ENCODE data around the gene ROR1.
A peak's percentile ranks its signal among the peaks of the same experiment; 100 is the strongest.

Gene ROR1

DNA sequence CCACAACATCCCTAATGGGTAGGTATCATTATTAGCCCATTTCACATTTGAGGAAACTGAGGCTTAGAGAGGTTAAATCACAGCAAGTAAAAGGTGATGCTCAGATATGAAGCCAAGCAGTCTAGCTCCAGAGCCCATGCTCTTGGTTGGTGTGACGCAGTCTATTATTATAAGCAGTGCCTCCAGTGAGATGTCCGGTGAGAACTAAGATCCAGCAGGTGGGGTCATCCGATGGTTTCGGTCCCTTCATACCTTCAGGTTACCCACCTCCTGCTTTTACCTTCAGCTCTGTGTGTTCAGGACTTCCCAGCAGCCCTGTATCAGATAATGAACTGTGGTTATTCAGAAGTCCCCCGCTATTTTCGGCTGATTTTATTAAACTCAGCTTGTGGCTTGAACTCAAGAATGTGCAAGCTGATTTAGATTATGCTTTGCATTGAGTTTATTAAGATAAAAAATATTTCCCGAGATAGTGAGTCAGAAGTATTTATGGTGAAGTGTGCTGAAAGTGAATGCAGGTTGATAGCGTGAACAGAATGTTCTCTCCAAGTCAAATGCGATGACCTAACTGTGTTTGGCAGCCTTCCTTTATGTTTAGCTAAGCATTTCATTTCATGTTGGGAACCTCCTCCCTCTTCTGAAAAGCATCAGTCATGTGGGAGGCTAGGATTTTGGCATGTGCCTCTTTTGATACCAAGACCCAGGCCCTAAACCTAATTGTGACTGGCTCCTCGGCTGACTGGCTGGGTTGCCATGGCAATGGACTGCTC is 268.7 kb downstream of the ROR1 start:
- Histone ChIP-seq H3K4me3 (ENCODE audit: low read length) (no peak overlapping the region), H3K27me3 (ENCODE audit: control insufficient read depth, insufficient read depth, low read length) (no peaks in the 10 kb centered on the region), H3K9ac (ENCODE audit: low read length) (peak overlapping the region; percentile 20), H3K9me3 (ENCODE audit: control insufficient read depth, low read length) (no peaks in the 10 kb centered on the region), H3K36me3 (ENCODE audit: control insufficient read depth, insufficient read depth, low read length) (no peaks in the 10 kb centered on the region), H3K4me1 (ENCODE audit: control insufficient read depth, insufficient read depth, low read length) (peaks cover 24% of the 10 kb centered on the region)

DNA sequence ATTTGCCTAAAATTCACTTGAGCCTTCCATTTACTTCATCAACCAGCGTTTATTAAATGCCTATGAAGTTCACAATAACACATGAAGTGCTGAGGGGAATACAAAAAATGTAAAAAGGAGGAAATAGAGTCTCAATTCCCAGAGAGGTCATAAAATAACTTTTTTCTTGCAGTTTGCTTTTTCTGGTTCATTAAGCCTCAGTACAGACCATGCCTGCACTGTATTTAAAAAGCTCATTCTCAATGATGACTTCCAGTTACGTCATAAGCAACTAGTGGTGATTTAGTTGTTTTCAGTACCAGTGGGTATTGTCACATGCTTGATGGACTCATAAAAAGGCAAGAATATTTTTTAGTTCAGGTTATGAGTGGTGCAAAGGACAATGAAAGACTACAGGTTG is 269.5 kb downstream of the ROR1 start:
- Histone ChIP-seq H3K36me3 (ENCODE audit: control insufficient read depth, insufficient read depth, low read length) (no peaks in the 10 kb centered on the region), H3K9ac (ENCODE audit: low read length) (no peak overlapping the region), H3K4me1 (ENCODE audit: control insufficient read depth, insufficient read depth, low read length) (peaks cover 24% of the 10 kb centered on the region), H3K4me3 (ENCODE audit: low read length) (no peak overlapping the region), H3K27me3 (ENCODE audit: control insufficient read depth, insufficient read depth, low read length) (no peaks in the 10 kb centered on the region), H3K9me3 (ENCODE audit: control insufficient read depth, low read length) (no peaks in the 10 kb centered on the region)

DNA sequence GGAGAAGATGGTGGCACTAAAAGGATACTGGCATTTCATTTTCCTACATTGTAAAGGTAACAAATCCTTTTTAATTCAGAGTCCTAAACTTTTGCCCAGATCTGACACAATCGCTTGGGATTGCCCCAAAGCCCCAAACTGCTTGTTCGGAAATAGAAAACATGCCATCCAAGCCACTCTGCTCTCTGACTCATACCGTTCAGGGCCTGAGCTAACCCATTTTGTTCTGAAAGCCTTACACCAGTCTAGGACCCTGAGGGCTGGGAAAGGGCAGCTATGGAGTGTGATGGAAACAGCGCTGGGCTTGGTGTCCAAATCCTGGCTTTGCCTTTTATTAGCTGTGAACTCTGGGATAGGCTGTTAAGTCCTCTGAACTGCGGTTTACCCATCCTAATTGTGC is 270.2 kb downstream of the ROR1 start:
- H3K4me1 ChIP-seq (ENCODE audit: control insufficient read depth, insufficient read depth, low read length) = peaks cover 24% of the 10 kb centered on the region

DNA sequence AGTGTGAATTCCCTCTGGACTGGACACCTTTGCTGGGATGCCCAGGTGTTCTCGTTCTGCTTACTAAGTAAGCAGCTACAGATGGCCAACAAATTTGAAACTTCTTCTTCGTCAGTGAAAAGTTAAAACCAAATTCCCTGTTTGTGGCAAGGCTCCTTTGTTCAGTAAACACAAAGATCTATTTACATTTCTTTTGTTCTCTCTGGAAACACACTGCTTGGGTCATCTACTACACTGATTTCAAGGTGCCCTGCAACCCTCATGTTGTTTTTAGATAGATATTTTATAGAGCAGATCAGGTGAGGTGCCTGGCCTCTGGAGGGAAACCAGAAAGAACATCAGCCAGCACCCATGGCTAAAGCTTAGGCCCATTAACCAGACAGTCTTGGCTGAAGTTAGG is 272.4 kb downstream of the ROR1 start:
- no peaks in the 10 kb centered on the region for H3K27me3 ChIP-seq (ENCODE audit: control insufficient read depth, insufficient read depth, low read length)
- H3K36me3 ChIP-seq (ENCODE audit: control insufficient read depth, insufficient read depth, low read length) = no peaks in the 10 kb centered on the region
- H3K9me3 ChIP-seq (ENCODE audit: control insufficient read depth, low read length) = no peaks in the 10 kb centered on the region
- H3K4me1 ChIP-seq (ENCODE audit: control insufficient read depth, insufficient read depth, low read length) = peaks cover 19% of the 10 kb centered on the region
- no peak overlapping the region for H3K4me3 ChIP-seq (ENCODE audit: low read length)
- no peak overlapping the region for H3K9ac ChIP-seq (ENCODE audit: low read length)

More for the DNA sequence above, 270.2 kb downstream of the ROR1 start:
- Histone ChIP-seq H3K9me3 (ENCODE audit: control insufficient read depth, low read length) (no peaks in the 10 kb centered on the region), H3K27me3 (ENCODE audit: control insufficient read depth, insufficient read depth, low read length) (no peaks in the 10 kb centered on the region), H3K36me3 (ENCODE audit: control insufficient read depth, insufficient read depth, low read length) (no peaks in the 10 kb centered on the region), H3K4me3 (ENCODE audit: low read length) (no peak overlapping the region), H3K9ac (ENCODE audit: low read length) (no peak overlapping the region)

DNA sequence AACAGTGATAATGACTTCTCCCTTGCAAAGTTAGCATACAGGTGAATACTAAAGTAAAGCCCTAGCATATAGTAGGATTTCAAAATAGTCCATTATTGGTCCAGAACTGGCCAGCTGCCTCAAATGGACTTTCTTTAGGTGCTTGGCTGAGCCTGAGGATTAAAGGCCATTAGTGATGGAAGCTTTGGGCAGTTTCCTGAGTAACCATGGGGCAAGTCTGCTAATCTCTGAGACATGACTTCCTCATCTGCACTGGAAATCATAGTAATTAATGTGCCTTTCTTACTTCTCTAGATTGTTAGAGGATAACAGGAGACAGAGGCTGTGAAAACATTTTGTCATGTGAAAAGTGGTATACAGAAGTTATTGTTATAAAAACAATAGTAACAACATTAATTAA is 273.1 kb downstream of the ROR1 start:
- Histone ChIP-seq H3K36me3 (ENCODE audit: control insufficient read depth, insufficient read depth, low read length) (no peaks in the 10 kb centered on the region), H3K9me3 (ENCODE audit: control insufficient read depth, low read length) (no peaks in the 10 kb centered on the region), H3K4me3 (ENCODE audit: low read length) (no peak overlapping the region), H3K27me3 (ENCODE audit: control insufficient read depth, insufficient read depth, low read length) (no peaks in the 10 kb centered on the region), H3K9ac (ENCODE audit: low read length) (no peak overlapping the region), H3K4me1 (ENCODE audit: control insufficient read depth, insufficient read depth, low read length) (peaks cover 13% of the 10 kb centered on the region)

DNA sequence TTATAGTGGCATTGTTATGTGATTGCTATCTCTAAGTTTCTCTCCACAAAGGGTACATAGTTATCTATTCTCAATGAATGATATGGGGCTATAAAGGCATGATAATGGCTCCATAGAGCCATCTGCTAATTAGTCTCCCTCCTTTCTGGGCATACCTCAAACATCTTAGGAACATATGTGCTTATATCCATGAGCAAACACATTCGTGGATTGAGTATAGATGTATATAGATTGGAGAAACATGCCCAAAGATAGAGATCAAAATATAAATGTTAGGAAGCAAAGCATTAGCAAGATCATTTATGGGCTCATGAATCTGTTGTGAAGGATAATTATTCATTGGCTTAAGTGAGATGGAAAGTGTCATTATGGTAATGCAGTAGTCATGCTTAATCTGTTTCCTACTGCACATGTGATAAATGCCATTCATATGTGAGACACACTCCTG is 273.8 kb downstream of the ROR1 start:
- H3K4me3 ChIP-seq (ENCODE audit: low read length) = no peak overlapping the region
- no peaks in the 10 kb centered on the region for H3K27me3 ChIP-seq (ENCODE audit: control insufficient read depth, insufficient read depth, low read length)
- no peaks in the 10 kb centered on the region for H3K36me3 ChIP-seq (ENCODE audit: control insufficient read depth, insufficient read depth, low read length)
- no peaks in the 10 kb centered on the region for H3K9me3 ChIP-seq (ENCODE audit: control insufficient read depth, low read length)
- no peak overlapping the region for H3K9ac ChIP-seq (ENCODE audit: low read length)
- H3K4me1 ChIP-seq (ENCODE audit: control insufficient read depth, insufficient read depth, low read length) = peaks cover 7% of the 10 kb centered on the region

DNA sequence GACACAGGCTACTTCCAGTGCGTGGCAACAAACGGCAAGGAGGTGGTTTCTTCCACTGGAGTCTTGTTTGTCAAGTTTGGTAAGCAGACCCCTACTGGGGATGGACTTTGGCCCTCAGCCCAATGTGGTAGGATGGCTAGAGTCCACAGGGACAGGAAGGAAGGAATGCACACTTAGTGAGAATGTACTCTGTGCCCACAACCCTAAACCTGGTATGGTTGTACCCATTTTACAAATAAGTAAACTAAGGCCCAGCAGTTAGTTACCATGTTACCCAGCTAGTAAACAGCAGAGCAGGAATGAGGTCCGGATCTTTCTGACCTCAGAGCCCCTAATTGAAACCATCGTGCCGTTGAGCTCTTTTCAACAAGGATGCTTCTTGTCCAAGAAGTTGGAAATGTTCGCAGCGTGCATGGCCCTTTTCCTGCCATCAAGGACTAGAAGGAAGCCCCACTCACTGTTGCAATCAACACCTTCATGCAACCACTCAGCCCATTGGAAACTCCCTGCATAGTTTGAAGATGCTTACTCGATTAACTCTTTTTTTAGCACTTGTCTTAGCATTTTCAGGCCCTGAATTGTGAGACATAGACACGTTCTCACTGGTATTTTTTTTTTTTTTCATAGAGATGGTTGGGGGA is 276.2 kb downstream of the ROR1 start:
- H3K9me3 ChIP-seq (ENCODE audit: control insufficient read depth, low read length) = no peaks in the 10 kb centered on the region
- H3K4me3 ChIP-seq (ENCODE audit: low read length) = no peak overlapping the region
- H3K36me3 ChIP-seq (ENCODE audit: control insufficient read depth, insufficient read depth, low read length) = no peaks in the 10 kb centered on the region
- no peaks in the 10 kb centered on the region for H3K4me1 ChIP-seq (ENCODE audit: control insufficient read depth, insufficient read depth, low read length)
- H3K27me3 ChIP-seq (ENCODE audit: control insufficient read depth, insufficient read depth, low read length) = no peaks in the 10 kb centered on the region
- H3K9ac ChIP-seq (ENCODE audit: low read length) = no peak overlapping the region

DNA sequence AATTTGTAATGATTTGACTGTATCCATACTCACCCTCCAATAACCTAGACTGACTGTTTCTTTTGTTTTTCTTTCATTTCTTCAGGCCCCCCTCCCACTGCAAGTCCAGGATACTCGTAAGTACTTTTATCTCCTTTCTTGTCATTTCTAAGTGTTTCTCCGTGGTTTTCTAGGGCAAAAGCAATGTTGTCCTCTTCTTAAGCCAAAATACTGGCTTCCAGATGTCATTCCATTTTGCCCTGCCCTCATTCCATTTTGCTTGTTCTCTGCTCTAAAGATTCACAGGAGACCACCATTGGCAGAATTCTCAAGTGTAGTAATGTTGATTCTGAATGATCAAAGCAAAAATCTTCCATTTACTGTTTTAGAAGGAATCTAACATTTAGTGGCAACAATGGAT is 276.8 kb downstream of the ROR1 start:
- Histone ChIP-seq H3K4me3 (ENCODE audit: low read length) (no peak overlapping the region), H3K36me3 (ENCODE audit: control insufficient read depth, insufficient read depth, low read length) (no peaks in the 10 kb centered on the region), H3K9ac (ENCODE audit: low read length) (no peak overlapping the region), H3K27me3 (ENCODE audit: control insufficient read depth, insufficient read depth, low read length) (no peaks in the 10 kb centered on the region), H3K9me3 (ENCODE audit: control insufficient read depth, low read length) (no peaks in the 10 kb centered on the region), H3K4me1 (ENCODE audit: control insufficient read depth, insufficient read depth, low read length) (no peaks in the 10 kb centered on the region)

DNA sequence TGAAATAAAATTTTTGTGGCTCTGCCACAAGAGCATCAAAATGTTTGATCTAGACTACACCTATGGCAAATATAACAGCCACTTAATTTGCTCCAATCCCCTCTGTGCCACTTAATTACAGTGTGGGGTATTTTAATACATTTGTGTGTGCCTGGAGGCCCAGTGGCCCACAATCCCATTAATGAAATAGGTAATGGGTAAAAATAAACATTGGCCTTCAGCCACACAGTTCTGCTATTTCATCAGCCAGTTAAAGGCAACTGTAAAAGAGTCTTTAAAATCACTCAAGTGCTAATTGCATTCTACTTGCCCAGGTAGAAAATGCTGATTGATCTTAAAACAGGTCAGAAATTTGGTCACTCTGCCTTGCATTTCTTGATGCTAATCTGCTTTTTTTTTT is 278.0 kb downstream of the ROR1 start:
- H3K9me3 ChIP-seq (ENCODE audit: control insufficient read depth, low read length) = no peaks in the 10 kb centered on the region
- no peak overlapping the region for H3K9ac ChIP-seq (ENCODE audit: low read length)
- H3K36me3 ChIP-seq (ENCODE audit: control insufficient read depth, insufficient read depth, low read length) = no peaks in the 10 kb centered on the region
- H3K4me1 ChIP-seq (ENCODE audit: control insufficient read depth, insufficient read depth, low read length) = no peaks in the 10 kb centered on the region
- H3K27me3 ChIP-seq (ENCODE audit: control insufficient read depth, insufficient read depth, low read length) = no peaks in the 10 kb centered on the region
- no peak overlapping the region for H3K4me3 ChIP-seq (ENCODE audit: low read length)

DNA sequence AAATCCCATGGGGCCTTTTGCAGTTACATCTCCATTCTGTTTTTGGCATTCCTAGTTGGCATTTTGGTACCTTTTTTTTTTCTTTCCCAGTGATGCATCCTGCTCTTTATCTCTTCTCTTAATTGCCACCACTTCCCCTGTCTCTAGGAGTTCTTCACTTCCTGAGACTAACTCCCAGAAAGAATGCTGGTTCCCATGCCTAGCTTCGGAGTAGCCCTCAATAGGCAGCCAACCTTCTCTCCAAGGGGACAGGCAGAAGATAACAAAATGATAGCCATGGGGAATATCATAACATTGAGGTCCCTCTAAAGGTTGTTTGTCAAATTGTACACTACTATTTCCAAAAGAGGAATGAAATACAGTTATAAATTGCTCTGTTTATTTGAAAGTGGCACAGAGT is 279.0 kb downstream of the ROR1 start:
- no peaks in the 10 kb centered on the region for H3K4me1 ChIP-seq (ENCODE audit: control insufficient read depth, insufficient read depth, low read length)
- no peaks in the 10 kb centered on the region for H3K36me3 ChIP-seq (ENCODE audit: control insufficient read depth, insufficient read depth, low read length)
- no peak overlapping the region for H3K4me3 ChIP-seq (ENCODE audit: low read length)
- no peaks in the 10 kb centered on the region for H3K27me3 ChIP-seq (ENCODE audit: control insufficient read depth, insufficient read depth, low read length)
- H3K9me3 ChIP-seq (ENCODE audit: control insufficient read depth, low read length) = no peaks in the 10 kb centered on the region
- no peak overlapping the region for H3K9ac ChIP-seq (ENCODE audit: low read length)

DNA sequence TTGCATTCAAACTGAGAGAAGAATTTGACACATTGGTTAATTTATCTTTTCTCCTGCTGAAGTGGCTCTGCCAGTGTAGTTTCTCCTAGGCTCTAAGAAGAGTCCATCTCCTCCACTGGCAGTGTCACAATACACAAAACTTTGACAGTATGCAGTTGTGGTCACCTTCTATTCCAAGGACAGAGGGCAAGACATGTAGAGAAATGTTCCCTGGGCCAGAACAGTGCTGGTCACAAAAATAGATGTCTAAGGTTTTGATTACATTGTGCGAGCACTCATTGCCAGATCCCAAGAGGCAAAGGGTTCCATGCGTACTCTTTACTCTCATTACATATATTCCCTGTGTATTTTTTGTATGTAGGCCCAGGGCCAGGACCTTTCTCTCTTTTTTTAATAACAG is 281.5 kb downstream of the ROR1 start:
- Histone ChIP-seq H3K27me3 (ENCODE audit: control insufficient read depth, insufficient read depth, low read length) (no peaks in the 10 kb centered on the region), H3K4me3 (ENCODE audit: low read length) (no peak overlapping the region), H3K4me1 (ENCODE audit: control insufficient read depth, insufficient read depth, low read length) (no peaks in the 10 kb centered on the region), H3K9ac (ENCODE audit: low read length) (no peak overlapping the region), H3K36me3 (ENCODE audit: control insufficient read depth, insufficient read depth, low read length) (no peaks in the 10 kb centered on the region), H3K9me3 (ENCODE audit: control insufficient read depth, low read length) (no peaks in the 10 kb centered on the region)

DNA sequence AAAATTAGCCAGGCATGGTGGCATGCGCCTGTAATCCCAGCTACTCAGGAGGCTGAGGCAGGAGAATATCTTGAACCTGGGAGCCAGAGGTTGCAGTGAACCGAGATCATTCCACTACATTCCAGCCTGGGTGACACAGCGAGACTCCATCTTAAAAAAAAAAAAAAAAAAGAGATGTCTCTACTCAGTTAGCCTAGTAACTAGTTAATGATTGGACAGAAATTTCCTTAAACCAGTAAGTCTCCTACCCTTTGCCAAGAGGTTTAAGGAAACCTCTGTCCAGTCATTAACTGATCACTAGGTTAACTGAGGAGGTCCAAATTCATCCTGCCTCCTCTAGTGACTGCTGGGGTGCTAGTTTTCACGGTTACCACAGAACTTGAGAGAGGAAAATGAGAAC is 285.7 kb downstream of the ROR1 start:
- Histone ChIP-seq H3K9me3 (ENCODE audit: control insufficient read depth, low read length) (no peaks in the 10 kb centered on the region), H3K4me3 (ENCODE audit: low read length) (no peak overlapping the region), H3K27me3 (ENCODE audit: control insufficient read depth, insufficient read depth, low read length) (no peaks in the 10 kb centered on the region), H3K36me3 (ENCODE audit: control insufficient read depth, insufficient read depth, low read length) (no peaks in the 10 kb centered on the region), H3K4me1 (ENCODE audit: control insufficient read depth, insufficient read depth, low read length) (peaks cover 8% of the 10 kb centered on the region), H3K9ac (ENCODE audit: low read length) (no peak overlapping the region)
